ENCODE measurements around the gene EPHA6.
"Not testable (repeated sequence)": the region's sequence is repeated elsewhere in the genome, so short reads cannot be mapped to it uniquely, and the experiment has no call there.

EPHA6 gene

DNA sequence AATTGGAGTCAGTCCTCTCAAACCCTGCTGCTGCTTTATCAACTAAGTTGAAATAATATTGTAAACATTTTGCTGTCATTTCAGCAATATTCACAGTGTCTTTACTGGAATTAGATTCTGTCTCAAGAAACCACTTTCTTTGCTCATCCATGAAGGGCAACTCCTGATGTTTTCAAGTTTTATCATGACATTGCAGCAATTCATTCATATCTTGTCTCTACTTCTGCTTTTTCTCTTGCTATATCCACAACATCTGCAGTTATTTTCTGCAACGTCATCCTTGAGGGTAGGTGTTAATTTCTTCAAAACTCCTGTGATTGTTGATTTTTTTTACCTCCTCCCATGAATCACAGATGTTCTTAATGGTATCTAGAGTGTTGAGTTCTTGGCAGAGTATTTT is 181.6 kb downstream of the EPHA6 start:
- Histone ChIP-seq H3K79me1 (ENCODE audit: low read length) (no peaks in the 10 kb centered on the region), H4K8ac (ENCODE audit: low read depth, low read length) (no peak overlapping the region), H3K36me3 (ENCODE audit: control insufficient read depth, insufficient read depth, low read length) (no peaks in the 10 kb centered on the region), H3K18ac (ENCODE audit: low read length) (no peak overlapping the region), H2BK15ac (replicated peaks; ENCODE audit: low read depth) (no peak overlapping the region), H3K4ac (ENCODE audit: low read depth, low read length) (no peak overlapping the region), H3K9ac (ENCODE audit: low read length) (no peak overlapping the region), H4K5ac (ENCODE audit: low read length) (no peak overlapping the region), H3K27me3 (ENCODE audit: insufficient read depth, low read length, poor library complexity) (no peaks in the 10 kb centered on the region), H3K27ac (ENCODE audit: low read depth, low read length) (no peak overlapping the region), H3K56ac (ENCODE audit: low read length) (no peak overlapping the region), H3K4me2 (ENCODE audit: low read length) (no peak overlapping the region), H2AK5ac (ENCODE audit: low read length) (no peak overlapping the region), H3K79me2 (ENCODE audit: control insufficient read depth, insufficient read depth, low read length) (no peaks in the 10 kb centered on the region), H2BK5ac (ENCODE audit: low read length) (no peak overlapping the region), H3K4me1 (ENCODE audit: control insufficient read depth, low read depth, low read length) (no peaks in the 10 kb centered on the region), H3K23ac (ENCODE audit: low read length) (no peak overlapping the region), H2BK120ac (ENCODE audit: low read depth, low read length) (no peak overlapping the region), H3K4me3 (ENCODE audit: low read length) (no peak overlapping the region)
- WGBS (ENCODE audit: extremely low coverage, insufficient coverage, low lambda C conversion rate), result no CpG with 5 or more reads among the region's 1 CpG
- no peak for DNase-seq

DNA sequence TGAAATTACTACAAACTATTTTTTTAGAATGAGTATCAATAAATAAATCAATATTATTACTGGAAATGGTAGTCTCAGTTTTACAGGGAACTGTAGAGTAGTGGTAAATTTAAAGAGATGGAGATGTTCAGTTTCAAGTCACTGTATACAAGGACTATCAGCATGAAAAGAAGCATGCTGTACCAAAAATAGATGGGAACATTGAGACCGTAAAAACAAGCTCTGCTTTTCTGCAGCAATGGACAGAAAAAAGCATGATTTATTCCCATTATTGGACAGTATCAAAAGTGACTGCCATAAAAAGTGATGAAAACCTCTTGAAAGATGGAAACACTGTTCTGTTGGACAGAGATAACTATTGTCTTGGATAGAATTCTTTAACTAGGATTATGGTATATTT is 187.2 kb downstream of the EPHA6 start:
- no peak overlapping the region for H2BK120ac ChIP-seq (ENCODE audit: low read depth, low read length)
- DNase-seq, result no peak
- no peaks in the 10 kb centered on the region for H3K79me1 ChIP-seq (ENCODE audit: low read length)
- H3K18ac ChIP-seq (ENCODE audit: low read length), result no peak overlapping the region
- no peak overlapping the region for H3K27ac ChIP-seq (ENCODE audit: low read depth, low read length)
- H2BK5ac ChIP-seq (ENCODE audit: low read length), result no peak overlapping the region
- no peak overlapping the region for H3K4ac ChIP-seq (ENCODE audit: low read depth, low read length)
- H3K56ac ChIP-seq (ENCODE audit: low read length), result no peak overlapping the region
- H3K27me3 ChIP-seq (ENCODE audit: insufficient read depth, low read length, poor library complexity), result no peaks in the 10 kb centered on the region
- no peak overlapping the region for H2AK5ac ChIP-seq (ENCODE audit: low read length)
- H3K9ac ChIP-seq (ENCODE audit: low read length), result no peak overlapping the region
- H4K8ac ChIP-seq (ENCODE audit: low read depth, low read length), result no peak overlapping the region
- no peak overlapping the region for H3K4me3 ChIP-seq (ENCODE audit: low read length)
- no peaks in the 10 kb centered on the region for H3K36me3 ChIP-seq (ENCODE audit: control insufficient read depth, insufficient read depth, low read length)
- no peak overlapping the region for H4K5ac ChIP-seq (ENCODE audit: low read length)
- WGBS (ENCODE audit: extremely low coverage, insufficient coverage, low lambda C conversion rate), result no CpG with 5 or more reads among the region's 1 CpG
- H3K79me2 ChIP-seq (ENCODE audit: control insufficient read depth, insufficient read depth, low read length), result no peaks in the 10 kb centered on the region
- H2BK15ac ChIP-seq (replicated peaks; ENCODE audit: low read depth), result no peak overlapping the region
- H3K4me2 ChIP-seq (ENCODE audit: low read length), result no peak overlapping the region
- no peaks in the 10 kb centered on the region for H3K4me1 ChIP-seq (ENCODE audit: control insufficient read depth, low read depth, low read length)
- H3K23ac ChIP-seq (ENCODE audit: low read length), result no peak overlapping the region

- Histone ChIP-seq H3K9ac (ENCODE audit: low read length) (no peak overlapping the region), H3K4me3 (ENCODE audit: low read length) (no peak overlapping the region), H4K8ac (ENCODE audit: low read depth, low read length) (no peak overlapping the region), H3K36me3 (ENCODE audit: control insufficient read depth, insufficient read depth, low read length) (no peaks in the 10 kb centered on the region), H2BK120ac (ENCODE audit: low read depth, low read length) (no peak overlapping the region), H4K5ac (ENCODE audit: low read length) (no peak overlapping the region), H3K27ac (ENCODE audit: low read depth, low read length) (no peak overlapping the region), H3K79me1 (ENCODE audit: low read length) (no peaks in the 10 kb centered on the region), H3K4me2 (ENCODE audit: low read length) (no peak overlapping the region), H3K18ac (ENCODE audit: low read length) (no peak overlapping the region), H2AK5ac (ENCODE audit: low read length) (no peak overlapping the region), H3K27me3 (ENCODE audit: insufficient read depth, low read length, poor library complexity) (no peaks in the 10 kb centered on the region), H3K4me1 (ENCODE audit: control insufficient read depth, low read depth, low read length) (peaks cover 2% of the 10 kb centered on the region), H2BK5ac (ENCODE audit: low read length) (no peak overlapping the region), H3K4ac (ENCODE audit: low read depth, low read length) (no peak overlapping the region), H3K56ac (ENCODE audit: low read length) (no peak overlapping the region), H3K79me2 (ENCODE audit: control insufficient read depth, insufficient read depth, low read length) (no peaks in the 10 kb centered on the region), H3K23ac (ENCODE audit: low read length) (no peak overlapping the region), H2BK15ac (replicated peaks; ENCODE audit: low read depth) (no peak overlapping the region)
- WGBS (ENCODE audit: extremely low coverage, insufficient coverage, low lambda C conversion rate), result no CpG with 5 or more reads among the region's 7 CpGs
- DNase-seq, result peak; percentile 54
These were observed 195.1 kb downstream of the EPHA6 start for GRCh38 chr3:97009427-97010019.

DNA sequence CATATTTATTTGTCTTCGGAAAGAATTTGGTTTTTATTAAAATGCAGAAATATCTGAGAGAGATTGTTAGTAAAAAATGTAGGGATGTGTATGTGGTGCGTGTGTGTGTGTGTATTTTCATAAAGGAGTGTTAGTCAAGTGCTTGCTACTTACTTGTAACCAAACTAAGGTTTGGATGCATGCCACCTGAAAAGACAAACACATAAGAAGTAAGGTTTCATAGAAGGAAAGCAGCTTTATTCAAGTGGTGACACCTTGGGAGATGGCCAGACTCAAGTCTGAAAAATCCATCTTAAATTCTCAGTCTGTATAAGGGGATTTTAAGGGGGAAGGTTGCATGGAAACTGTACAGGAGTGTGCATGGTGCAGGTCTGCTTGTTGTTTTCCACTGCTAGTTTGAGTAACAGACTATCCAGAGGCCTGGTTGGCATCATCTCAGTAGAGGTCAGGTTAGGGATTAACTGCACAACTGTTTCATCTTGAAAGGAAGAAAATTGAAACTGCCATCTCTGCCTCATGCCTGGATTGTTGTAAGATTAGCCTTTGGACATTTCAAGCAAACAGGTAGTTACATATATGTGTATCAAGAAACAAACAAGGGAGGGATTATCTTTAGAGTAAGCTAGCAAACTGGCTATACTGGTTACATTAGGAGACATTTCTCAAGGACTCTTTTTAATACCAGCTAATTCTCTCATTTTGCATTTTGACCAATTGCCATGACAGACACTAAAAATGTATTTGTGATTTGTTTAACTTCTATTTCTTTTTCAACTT is 196.7 kb downstream of the EPHA6 start:
- Histone ChIP-seq H3K27me3 (ENCODE audit: insufficient read depth, low read length, poor library complexity) (no peaks in the 10 kb centered on the region), H3K18ac (ENCODE audit: low read length) (no peak overlapping the region), H2BK15ac (replicated peaks; ENCODE audit: low read depth) (no peak overlapping the region), H3K4ac (ENCODE audit: low read depth, low read length) (no peak overlapping the region), H2BK5ac (ENCODE audit: low read length) (no peak overlapping the region), H3K79me1 (ENCODE audit: low read length) (no peaks in the 10 kb centered on the region), H3K4me1 (ENCODE audit: control insufficient read depth, low read depth, low read length) (peaks cover 2% of the 10 kb centered on the region), H3K4me3 (ENCODE audit: low read length) (no peak overlapping the region), H2AK5ac (ENCODE audit: low read length) (no peak overlapping the region), H3K9ac (ENCODE audit: low read length) (no peak overlapping the region), H3K79me2 (ENCODE audit: control insufficient read depth, insufficient read depth, low read length) (no peaks in the 10 kb centered on the region), H3K56ac (ENCODE audit: low read length) (no peak overlapping the region), H3K23ac (ENCODE audit: low read length) (no peak overlapping the region), H4K8ac (ENCODE audit: low read depth, low read length) (no peak overlapping the region), H3K27ac (ENCODE audit: low read depth, low read length) (no peak overlapping the region), H4K5ac (ENCODE audit: low read length) (no peak overlapping the region), H3K36me3 (ENCODE audit: control insufficient read depth, insufficient read depth, low read length) (no peaks in the 10 kb centered on the region), H2BK120ac (ENCODE audit: low read depth, low read length) (no peak overlapping the region), H3K4me2 (ENCODE audit: low read length) (no peak overlapping the region)
- no peak for DNase-seq
- 100% methylated on average over 2 of the region's 2 CpGs for WGBS (ENCODE audit: extremely low coverage, insufficient coverage, low lambda C conversion rate)

- Histone ChIP-seq H3K9ac (ENCODE audit: low read length) (no peak overlapping the region), H3K79me2 (ENCODE audit: control insufficient read depth, insufficient read depth, low read length) (no peaks in the 10 kb centered on the region), H3K4me3 (ENCODE audit: low read length) (no peak overlapping the region), H3K23ac (ENCODE audit: low read length) (no peak overlapping the region), H3K27ac (ENCODE audit: low read depth, low read length) (no peak overlapping the region), H2BK120ac (ENCODE audit: low read depth, low read length) (no peak overlapping the region), H3K4ac (ENCODE audit: low read depth, low read length) (no peak overlapping the region), H3K4me2 (ENCODE audit: low read length) (no peak overlapping the region), H4K5ac (ENCODE audit: low read length) (no peak overlapping the region), H3K56ac (ENCODE audit: low read length) (no peak overlapping the region), H4K8ac (ENCODE audit: low read depth, low read length) (no peak overlapping the region), H2AK5ac (ENCODE audit: low read length) (no peak overlapping the region), H2BK5ac (ENCODE audit: low read length) (no peak overlapping the region), H3K4me1 (ENCODE audit: control insufficient read depth, low read depth, low read length) (no peaks in the 10 kb centered on the region), H3K79me1 (ENCODE audit: low read length) (no peaks in the 10 kb centered on the region), H3K27me3 (ENCODE audit: insufficient read depth, low read length, poor library complexity) (no peaks in the 10 kb centered on the region), H2BK15ac (replicated peaks; ENCODE audit: low read depth) (no peak overlapping the region), H3K36me3 (ENCODE audit: control insufficient read depth, insufficient read depth, low read length) (no peaks in the 10 kb centered on the region), H3K18ac (ENCODE audit: low read length) (no peak overlapping the region)
- no CpG with 5 or more reads among the region's 1 CpG for WGBS (ENCODE audit: extremely low coverage, insufficient coverage, low lambda C conversion rate)
- no peak for DNase-seq
These were observed 207.4 kb downstream of the EPHA6 start for GRCh38 chr3:97021778-97022177.

- not testable (repeated sequence) for H2BK15ac ChIP-seq (replicated peaks; ENCODE audit: low read depth); H3K4me3 ChIP-seq (ENCODE audit: low read length); H3K23ac ChIP-seq (ENCODE audit: low read length); H4K8ac ChIP-seq (ENCODE audit: low read depth, low read length); H3K56ac ChIP-seq (ENCODE audit: low read length); H3K79me2 ChIP-seq (ENCODE audit: control insufficient read depth, insufficient read depth, low read length); H3K4me1 ChIP-seq (ENCODE audit: control insufficient read depth, low read depth, low read length); H3K27ac ChIP-seq (ENCODE audit: low read depth, low read length); H2BK120ac ChIP-seq (ENCODE audit: low read depth, low read length); H4K5ac ChIP-seq (ENCODE audit: low read length); H3K4me2 ChIP-seq (ENCODE audit: low read length); H3K4ac ChIP-seq (ENCODE audit: low read depth, low read length); H2AK5ac ChIP-seq (ENCODE audit: low read length); H3K27me3 ChIP-seq (ENCODE audit: insufficient read depth, low read length, poor library complexity); DNase-seq; H3K9ac ChIP-seq (ENCODE audit: low read length); H3K18ac ChIP-seq (ENCODE audit: low read length); H3K36me3 ChIP-seq (ENCODE audit: control insufficient read depth, insufficient read depth, low read length); H2BK5ac ChIP-seq (ENCODE audit: low read length); H3K79me1 ChIP-seq (ENCODE audit: low read length)
- no CpG with 5 or more reads among the region's 8 CpGs for WGBS (ENCODE audit: extremely low coverage, insufficient coverage, low lambda C conversion rate)
These were observed 211.2 kb downstream of the EPHA6 start for GRCh38 chr3:97025612-97026011.
